Measurements from ENCODE around the gene SYT1.

Gene SYT1

DNA sequence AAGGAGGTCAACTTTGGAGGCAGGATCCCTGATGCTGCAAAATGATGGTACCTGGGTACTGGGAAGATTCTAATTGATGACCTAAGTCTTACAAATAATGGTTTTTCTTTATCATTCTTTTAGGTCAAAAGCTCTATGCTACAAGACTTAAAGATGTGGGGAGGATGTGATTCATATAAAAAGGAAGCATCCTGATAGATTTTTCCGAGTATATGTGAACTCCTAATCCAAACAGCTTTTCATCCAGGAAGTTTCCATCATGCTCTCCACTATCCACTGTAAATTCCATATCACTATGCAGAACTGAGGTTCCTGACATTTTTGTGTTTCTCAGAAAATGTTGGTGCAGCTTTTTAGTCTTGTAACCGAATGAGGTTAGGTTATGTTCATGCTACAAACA lies 533.0 kb downstream of the SYT1 start (continued):
- TF ChIP-seq ZSCAN16 (tag by site-specific recombination; IDR thresholded peaks at IDR 0.05), result no peak
- no peak for TF ChIP-seq ZNF10 (tag by site-specific recombination; IDR thresholded peaks at IDR 0.05)
- no peak for TF ChIP-seq FEZF1 (tag by site-specific recombination; IDR thresholded peaks at IDR 0.05)
- no peak for TF ChIP-seq ZFP3 (tag by site-specific recombination; IDR thresholded peaks at IDR 0.05; ENCODE audit: low read depth)
- TF ChIP-seq SCRT1 (tag by site-specific recombination; IDR thresholded peaks at IDR 0.05; ENCODE audit: borderline replicate concordance), result no peak

DNA sequence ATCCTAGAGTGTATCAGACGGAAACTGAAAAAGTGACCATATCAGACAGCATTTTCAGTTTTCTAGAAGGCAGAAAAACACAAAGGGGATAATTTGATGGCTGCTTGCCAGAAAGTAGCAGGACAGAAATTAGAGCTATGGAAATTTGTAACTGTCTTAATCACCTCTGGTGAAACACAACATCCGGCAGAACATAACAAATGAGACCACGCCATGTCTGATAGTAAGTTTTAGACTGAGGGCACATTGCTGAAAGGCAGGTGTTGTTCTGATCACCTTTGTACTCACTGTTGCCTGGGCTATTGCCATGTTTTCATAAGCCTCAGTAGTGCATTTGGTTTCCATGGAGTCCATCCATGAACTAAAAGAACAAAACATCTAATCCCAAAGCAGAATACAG lies 535.9 kb downstream of the SYT1 start:
- ChIA-PET CTCF (interaction anchor here (0.6 to 1.5 kb wide), 2 partner anchors 20 to 25 kb away, joined by 3 read pairs; no protein-coding TSS in a partner anchor), POLR2A (no interaction called here)
- H3K4me3 ChIP-seq (ENCODE audit: low read depth, low read length), result no peak overlapping the region
- H3K9me3 ChIP-seq (ENCODE audit: control insufficient read depth, insufficient read depth, low read depth, low read length), result no peaks in the 10 kb centered on the region
- no peak overlapping the region for H3K27ac ChIP-seq (ENCODE audit: extremely low read depth, low read depth, low read length)
- H3K4me1 ChIP-seq (ENCODE audit: control insufficient read depth, insufficient read depth, low read length), result no peaks in the 10 kb centered on the region
- TF ChIP-seq SP3 (tag by site-specific recombination; IDR thresholded peaks at IDR 0.05), result no peak
- TF ChIP-seq ZFP37 (tag by site-specific recombination; IDR thresholded peaks at IDR 0.05), result no peak
- no peak for TF ChIP-seq ZNF610 (tag by site-specific recombination; IDR thresholded peaks at IDR 0.05; ENCODE audit: borderline replicate concordance)
- no peak for TF ChIP-seq WT1 (tag by site-specific recombination; IDR thresholded peaks at IDR 0.05)
- no peak for TF ChIP-seq ZNF580 (tag by site-specific recombination; IDR thresholded peaks at IDR 0.05)
- TF ChIP-seq, protein P1, sequence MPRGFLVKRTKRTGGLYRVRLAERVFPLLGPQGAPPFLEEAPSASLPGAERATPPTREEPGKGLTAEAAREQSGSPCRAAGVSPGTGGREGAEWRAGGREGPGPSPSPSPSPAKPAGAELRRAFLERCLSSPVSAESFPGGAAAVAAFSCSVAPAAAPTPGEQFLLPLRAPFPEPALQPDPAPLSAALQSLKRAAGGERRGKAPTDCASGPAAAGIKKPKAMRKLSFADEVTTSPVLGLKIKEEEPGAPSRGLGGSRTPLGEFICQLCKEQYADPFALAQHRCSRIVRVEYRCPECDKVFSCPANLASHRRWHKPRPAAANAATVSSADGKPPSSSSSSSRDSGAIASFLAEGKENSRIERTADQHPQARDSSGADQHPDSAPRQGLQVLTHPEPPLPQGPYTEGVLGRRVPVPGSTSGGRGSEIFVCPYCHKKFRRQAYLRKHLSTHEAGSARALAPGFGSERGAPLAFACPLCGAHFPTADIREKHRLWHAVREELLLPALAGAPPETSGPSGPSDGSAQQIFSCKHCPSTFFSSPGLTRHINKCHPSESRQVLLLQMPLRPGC (tag by site-specific recombination; IDR thresholded peaks at IDR 0.05), result no peak
- TF ChIP-seq HOXA7 (CRISPR knock-in tag; IDR thresholded peaks at IDR 0.05; ENCODE audit: borderline replicate concordance), result no peak
- no peak for TF ChIP-seq ZIC2 (tag by site-specific recombination; IDR thresholded peaks at IDR 0.05)
- no peak for TF ChIP-seq ZNF248 (tag by site-specific recombination; IDR thresholded peaks at IDR 0.05)
- no peak for TF ChIP-seq ZNF747 (tag by site-specific recombination; IDR thresholded peaks at IDR 0.05)
- no peak for TF ChIP-seq ZNF837 (tag by site-specific recombination; IDR thresholded peaks at IDR 0.05)
- TF ChIP-seq KLF10 (tag by site-specific recombination; IDR thresholded peaks at IDR 0.05), result no peak
- TF ChIP-seq ZBTB26 (tag by site-specific recombination; optimal IDR thresholded peaks at IDR 0.05), result no peak
- TF ChIP-seq ZBTB48 (tag by site-specific recombination; IDR thresholded peaks at IDR 0.05), result no peak
- no peak for TF ChIP-seq ZNF529 (tag by site-specific recombination; IDR thresholded peaks at IDR 0.05; ENCODE audit: insufficient replicate concordance)
- no peak for TF ChIP-seq ZNF148 (tag by site-specific recombination; IDR thresholded peaks at IDR 0.05; ENCODE audit: borderline replicate concordance)
- no peak for TF ChIP-seq SP7 (tag by site-specific recombination; IDR thresholded peaks at IDR 0.05)
- TF ChIP-seq, protein P2, sequence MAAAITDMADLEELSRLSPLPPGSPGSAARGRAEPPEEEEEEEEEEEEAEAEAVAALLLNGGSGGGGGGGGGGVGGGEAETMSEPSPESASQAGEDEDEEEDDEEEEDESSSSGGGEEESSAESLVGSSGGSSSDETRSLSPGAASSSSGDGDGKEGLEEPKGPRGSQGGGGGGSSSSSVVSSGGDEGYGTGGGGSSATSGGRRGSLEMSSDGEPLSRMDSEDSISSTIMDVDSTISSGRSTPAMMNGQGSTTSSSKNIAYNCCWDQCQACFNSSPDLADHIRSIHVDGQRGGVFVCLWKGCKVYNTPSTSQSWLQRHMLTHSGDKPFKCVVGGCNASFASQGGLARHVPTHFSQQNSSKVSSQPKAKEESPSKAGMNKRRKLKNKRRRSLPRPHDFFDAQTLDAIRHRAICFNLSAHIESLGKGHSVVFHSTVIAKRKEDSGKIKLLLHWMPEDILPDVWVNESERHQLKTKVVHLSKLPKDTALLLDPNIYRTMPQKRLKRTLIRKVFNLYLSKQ (tag by site-specific recombination; IDR thresholded peaks at IDR 0.05; ENCODE audit: borderline replicate concordance), result no peak
- no peak for TF ChIP-seq TRIM28 (IDR thresholded peaks at IDR 0.05; ENCODE audit: borderline replicate concordance, low read length)
- no peak for TF ChIP-seq ZNF664 (tag by site-specific recombination; IDR thresholded peaks at IDR 0.05)
- no peaks in the 10 kb centered on the region for H3K36me3 ChIP-seq (ENCODE audit: control insufficient read depth in 2 of 2, insufficient read depth in 1 of 2, low read length in 2 of 2)

Data from HEK293 (cell line).